ENCODE measurements around the gene DIAPH3. TPM values are rescaled to one million over a fixed set of nuclear protein-coding genes. Genes with fewer than 3 reads are reported as not detected.

The DIAPH3 gene
- total RNA-seq, 2 experiments from 2014 or later: 24.9 to 34.7 TPM

DNA sequence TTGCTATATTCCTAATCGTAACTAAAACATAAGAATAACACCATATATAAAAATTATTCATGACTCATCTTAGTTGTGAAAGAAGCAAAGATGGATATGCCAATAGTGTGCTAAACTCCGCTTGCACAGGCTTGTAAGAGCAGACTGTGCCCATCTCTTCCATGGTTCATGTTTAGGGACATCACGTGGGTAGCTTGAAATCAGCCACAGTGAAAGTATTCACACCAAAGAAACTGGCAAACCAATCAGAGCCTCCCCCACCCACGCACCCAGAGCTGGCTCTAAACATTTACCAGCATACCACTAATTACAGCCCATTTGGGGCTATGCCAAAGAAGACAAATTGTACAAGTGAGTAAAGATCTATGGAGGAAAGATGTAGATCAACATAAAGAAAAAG lies 147.5 kb downstream of the DIAPH3 start:
- Mint-ChIP-seq H3K9me3 (ENCODE audit: low read depth) (no peaks in the 10 kb centered on the region), H3K4me3 (no peak overlapping the region), H3K27ac (no peak overlapping the region), H3K4me1 (peaks cover 19% of the 10 kb centered on the region), H3K36me3 (peaks cover 4% of the 10 kb centered on the region), H3K27me3 (no peaks in the 10 kb centered on the region)
- DNase-seq (no peak), ATAC-seq (no peak)
- CTCF ChIA-PET: no interaction called here

- Mint-ChIP-seq H3K4me1 (no peaks in the 10 kb centered on the region), H3K36me3 (peaks cover 5% of the 10 kb centered on the region), H3K27me3 (no peaks in the 10 kb centered on the region), H3K27ac (no peak overlapping the region), H3K4me3 (no peak overlapping the region), H3K9me3 (ENCODE audit: low read depth) (no peaks in the 10 kb centered on the region)
- no peak for DNase-seq
- no peak for ATAC-seq
- CTCF ChIA-PET: no interaction called here
Observed at GRCh38 chr13:60013166-60013565, 150.6 kb downstream of the DIAPH3 start.

- DNase-seq: no peak
- CTCF ChIA-PET: no interaction called here
- Mint-ChIP-seq H3K4me3 (no peak overlapping the region), H3K27me3 (no peaks in the 10 kb centered on the region), H3K36me3 (peaks cover 5% of the 10 kb centered on the region), H3K4me1 (no peaks in the 10 kb centered on the region), H3K27ac (no peak overlapping the region), H3K9me3 (ENCODE audit: low read depth) (no peaks in the 10 kb centered on the region)
- ATAC-seq: no peak
Observed at GRCh38 chr13:60012488-60012887, 151.2 kb downstream of the DIAPH3 start.

DNA sequence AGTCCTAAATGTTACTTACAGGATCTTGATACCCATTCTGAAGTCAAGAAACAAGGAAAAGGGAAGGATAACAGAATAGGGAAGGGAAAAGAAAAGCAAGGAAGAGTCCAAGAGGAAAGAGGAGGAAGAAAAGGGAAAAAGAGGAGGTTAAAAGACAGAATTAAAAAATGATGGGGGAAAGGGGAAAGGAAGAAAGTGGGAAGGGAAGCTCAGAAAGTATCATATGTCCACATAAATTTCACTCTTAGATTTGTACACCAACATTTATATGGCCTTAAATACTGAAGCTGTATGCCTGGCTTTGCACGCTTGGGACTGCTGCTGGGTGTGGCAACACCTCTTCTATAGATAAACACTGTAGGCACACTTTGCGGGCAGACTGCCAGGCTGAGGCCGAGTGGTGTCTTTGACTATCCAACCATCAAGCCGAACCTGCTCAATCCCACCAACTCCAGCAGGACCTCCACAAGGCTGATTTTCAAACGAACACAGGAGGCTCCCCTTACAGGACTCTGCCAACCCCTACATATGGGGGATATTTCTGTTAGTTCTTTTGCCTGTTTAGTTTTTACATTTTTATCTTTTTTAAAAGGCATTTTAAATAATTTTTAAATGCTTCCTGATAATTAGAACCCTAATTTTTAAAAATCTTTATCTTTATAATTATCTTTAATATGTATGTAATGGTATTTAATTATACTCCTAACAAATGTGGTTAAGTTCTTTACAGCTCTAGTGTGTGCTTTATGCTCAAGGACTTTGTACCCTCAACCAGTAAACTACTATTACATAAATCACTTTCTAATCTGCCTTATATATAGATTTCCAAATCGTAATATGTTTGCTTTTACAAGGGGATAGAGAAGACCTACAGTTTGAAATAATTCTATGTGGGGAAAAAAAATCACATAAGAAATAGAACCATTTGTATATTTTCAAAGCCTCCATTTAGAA lies 154.2 kb downstream of the DIAPH3 start:
- no peak for ATAC-seq
- peaks cover 5% of the 10 kb centered on the region for H3K36me3 Mint-ChIP-seq
- no peaks in the 10 kb centered on the region for H3K27me3 Mint-ChIP-seq
- no peaks in the 10 kb centered on the region for H3K4me1 Mint-ChIP-seq
- no peak for DNase-seq
- no peaks in the 10 kb centered on the region for H3K9me3 Mint-ChIP-seq (ENCODE audit: low read depth)
- H3K27ac Mint-ChIP-seq: no peak overlapping the region
- H3K4me3 Mint-ChIP-seq: no peak overlapping the region
- CTCF ChIA-PET: interaction anchor here (1.1 kb wide), 1 partner anchor 17 kb away, joined by 3 read pairs; no protein-coding TSS in a partner anchor

DNA sequence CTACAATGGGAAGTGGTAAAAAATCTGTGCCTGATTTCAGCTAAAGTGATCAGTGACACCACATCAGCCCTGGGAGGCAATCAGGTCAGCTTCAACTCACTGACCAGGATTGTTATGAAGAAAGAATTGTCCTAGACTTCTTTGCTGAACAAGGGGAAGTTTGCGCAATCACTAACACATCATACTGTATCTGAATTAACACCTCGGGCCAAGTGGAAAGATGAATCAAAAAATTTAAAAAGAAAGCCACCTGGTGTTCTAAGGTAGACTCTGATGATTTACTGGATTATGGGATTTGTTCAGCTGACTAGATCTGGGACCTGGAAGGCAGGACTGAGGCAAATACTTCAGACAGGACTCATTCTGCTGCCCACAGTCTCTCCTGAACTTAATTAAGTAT lies 161.8 kb downstream of the DIAPH3 start:
- CTCF ChIA-PET: no interaction called here
- ATAC-seq: no peak
- peaks cover 15% of the 10 kb centered on the region for H3K36me3 Mint-ChIP-seq

GRCh38 chr13:60000976-60001375 lies 162.8 kb downstream of the DIAPH3 start:
- H3K27me3 Mint-ChIP-seq: no peaks in the 10 kb centered on the region
- ATAC-seq (no peak), DNase-seq (no peak)
- no peaks in the 10 kb centered on the region for H3K4me1 Mint-ChIP-seq
- no peak overlapping the region for H3K4me3 Mint-ChIP-seq
- H3K36me3 Mint-ChIP-seq: peaks cover 13% of the 10 kb centered on the region
- CTCF ChIA-PET: no interaction called here
- no peaks in the 10 kb centered on the region for H3K9me3 Mint-ChIP-seq (ENCODE audit: low read depth)
- H3K27ac Mint-ChIP-seq: no peak overlapping the region

More for the DNA sequence above, 161.8 kb downstream of the DIAPH3 start:
- H3K27ac Mint-ChIP-seq: no peak overlapping the region
- H3K9me3 Mint-ChIP-seq (ENCODE audit: low read depth): no peaks in the 10 kb centered on the region
- no peak for DNase-seq
- no peaks in the 10 kb centered on the region for H3K4me1 Mint-ChIP-seq
- H3K27me3 Mint-ChIP-seq: no peaks in the 10 kb centered on the region
- H3K4me3 Mint-ChIP-seq: no peak overlapping the region

DNA sequence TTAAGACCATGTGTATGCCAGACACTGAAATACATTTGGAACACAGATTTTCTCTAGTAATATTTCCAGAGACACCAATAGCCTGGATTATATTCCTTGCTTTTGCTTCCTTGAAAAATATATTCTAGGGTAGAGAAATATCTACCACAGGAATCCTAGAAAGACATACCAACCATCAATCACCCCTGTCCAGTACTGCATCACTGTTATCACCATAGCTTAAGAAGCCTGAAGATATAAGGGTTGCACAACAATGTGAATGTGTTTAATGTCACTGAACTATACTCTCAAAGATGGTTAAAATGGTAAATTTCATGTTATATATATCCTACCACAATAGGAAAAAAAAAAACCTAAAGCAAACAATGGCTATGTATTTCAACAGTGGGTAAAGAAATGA lies 163.6 kb downstream of the DIAPH3 start:
- ATAC-seq (no peak), DNase-seq (no peak)
- no peak overlapping the region for H3K27ac Mint-ChIP-seq
- H3K4me3 Mint-ChIP-seq: no peak overlapping the region
- no peaks in the 10 kb centered on the region for H3K9me3 Mint-ChIP-seq (ENCODE audit: low read depth)
- no peaks in the 10 kb centered on the region for H3K4me1 Mint-ChIP-seq
- no peaks in the 10 kb centered on the region for H3K27me3 Mint-ChIP-seq
- CTCF ChIA-PET: no interaction called here
- H3K36me3 Mint-ChIP-seq: peaks cover 13% of the 10 kb centered on the region

DNA sequence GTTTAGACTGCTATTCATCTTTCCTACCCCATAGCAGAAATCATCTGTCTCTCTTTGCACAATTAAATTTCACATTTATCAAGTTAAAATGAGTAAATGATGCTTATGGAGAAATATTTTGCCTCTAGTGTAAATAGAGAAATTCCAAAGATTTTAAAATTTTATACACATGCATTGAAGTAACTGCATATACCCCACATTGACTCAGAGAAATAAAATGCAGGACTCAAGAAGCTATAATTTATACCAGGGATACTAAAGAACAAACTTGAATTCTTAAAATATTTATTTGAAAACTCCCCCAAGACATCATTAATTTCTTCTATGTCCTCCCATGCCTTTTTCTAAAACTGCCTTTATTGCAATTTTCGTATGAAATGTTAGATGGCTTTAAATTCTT lies 165.8 kb downstream of the DIAPH3 start:
- no peak overlapping the region for H3K4me3 Mint-ChIP-seq
- no peaks in the 10 kb centered on the region for H3K27me3 Mint-ChIP-seq
- no peaks in the 10 kb centered on the region for H3K9me3 Mint-ChIP-seq (ENCODE audit: low read depth)
- no peak for ATAC-seq
- no peak for DNase-seq
- no peak overlapping the region for H3K27ac Mint-ChIP-seq
- H3K4me1 Mint-ChIP-seq: no peaks in the 10 kb centered on the region
- CTCF ChIA-PET: no interaction called here
- H3K36me3 Mint-ChIP-seq: peaks cover 16% of the 10 kb centered on the region

GRCh38 chr13:59996461-59996980 lies 167.2 kb downstream of the DIAPH3 start:
- ATAC-seq: no peak
- Mint-ChIP-seq H3K4me3 (no peak overlapping the region), H3K9me3 (ENCODE audit: low read depth) (no peaks in the 10 kb centered on the region), H3K27ac (no peak overlapping the region), H3K4me1 (no peaks in the 10 kb centered on the region), H3K36me3 (peaks cover 13% of the 10 kb centered on the region), H3K27me3 (no peaks in the 10 kb centered on the region)
- CTCF ChIA-PET: no interaction called here
- no peak for DNase-seq

DNA sequence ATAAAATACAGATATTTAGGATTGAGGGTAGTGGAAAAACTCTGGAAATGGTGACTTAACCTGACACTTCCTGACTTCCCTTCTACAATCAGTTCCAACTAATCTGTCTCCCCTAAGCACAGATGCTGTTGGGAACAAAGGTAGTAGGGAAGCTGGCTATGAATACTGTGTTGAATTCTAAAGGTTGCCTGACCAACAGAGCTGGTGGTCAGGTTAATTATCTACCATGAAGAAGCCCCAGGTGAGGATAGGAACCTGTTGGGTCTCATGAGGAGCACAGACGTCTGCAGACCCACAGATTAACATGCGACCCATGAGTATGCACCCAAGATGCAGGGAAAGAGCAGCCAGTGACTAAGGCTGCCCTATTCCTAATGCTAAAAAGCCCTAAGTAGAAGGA lies 172.3 kb downstream of the DIAPH3 start:
- peaks cover 26% of the 10 kb centered on the region for H3K36me3 Mint-ChIP-seq
- ATAC-seq (no peak), DNase-seq (no peak)
- H3K4me3 Mint-ChIP-seq: no peak overlapping the region
- peaks cover 2% of the 10 kb centered on the region for H3K9me3 Mint-ChIP-seq (ENCODE audit: low read depth)
- no peaks in the 10 kb centered on the region for H3K27me3 Mint-ChIP-seq
- no peak overlapping the region for H3K27ac Mint-ChIP-seq
- CTCF ChIA-PET: no interaction called here
- H3K4me1 Mint-ChIP-seq: no peaks in the 10 kb centered on the region

DNA sequence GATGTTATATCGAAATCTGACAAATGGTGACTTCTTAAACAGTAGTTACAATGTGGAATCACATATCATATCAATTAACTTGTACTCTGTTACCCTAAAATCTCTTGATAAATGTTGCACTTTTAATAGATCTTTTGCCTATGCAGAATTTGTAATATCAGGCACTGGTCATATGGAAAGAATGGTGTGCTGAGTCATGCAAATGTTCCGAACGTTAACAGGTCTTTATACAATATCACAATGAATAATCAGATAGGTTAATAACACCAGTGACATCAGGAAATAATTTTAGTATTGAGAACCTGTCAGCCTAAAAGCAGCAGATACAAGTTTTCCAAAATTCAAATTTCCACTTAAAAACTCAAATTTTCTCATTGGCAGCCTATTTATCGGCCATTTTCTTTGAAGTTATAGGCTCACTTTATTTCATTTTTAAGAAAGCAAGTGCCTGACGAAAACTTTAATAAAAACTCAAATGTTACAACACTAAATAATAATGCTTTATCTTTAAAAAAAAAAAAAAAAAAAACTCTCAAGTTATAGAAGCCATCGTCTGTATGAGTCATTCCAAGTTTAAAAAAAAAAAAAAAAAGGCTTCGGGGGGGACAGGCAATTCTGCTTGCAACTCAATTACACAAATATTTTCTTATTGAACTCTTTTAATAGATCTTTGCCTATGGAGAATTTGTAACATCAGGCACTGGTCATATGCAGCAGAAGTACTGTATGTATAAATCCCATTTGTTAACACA lies 180.9 kb downstream of the DIAPH3 start:
- no peak for DNase-seq
- H3K36me3 Mint-ChIP-seq: peaks cover 13% of the 10 kb centered on the region
- no peak for ATAC-seq
- CTCF ChIA-PET: no interaction called here
- no peak overlapping the region for H3K4me3 Mint-ChIP-seq
- H3K27ac Mint-ChIP-seq: no peak overlapping the region
- H3K4me1 Mint-ChIP-seq: no peaks in the 10 kb centered on the region
- no peaks in the 10 kb centered on the region for H3K27me3 Mint-ChIP-seq
- peaks cover under 1% of the 10 kb centered on the region for H3K9me3 Mint-ChIP-seq (ENCODE audit: low read depth)

GRCh38 chr13:59979589-59979988 lies 184.1 kb downstream of the DIAPH3 start:
- H3K36me3 Mint-ChIP-seq: peaks cover 13% of the 10 kb centered on the region
- H3K27me3 Mint-ChIP-seq: no peaks in the 10 kb centered on the region
- CTCF ChIA-PET: no interaction called here
- ATAC-seq: no peak
- no peaks in the 10 kb centered on the region for H3K4me1 Mint-ChIP-seq
- no peak for DNase-seq
- H3K27ac Mint-ChIP-seq: no peak overlapping the region
- H3K4me3 Mint-ChIP-seq: no peak overlapping the region
- H3K9me3 Mint-ChIP-seq (ENCODE audit: low read depth): no peaks in the 10 kb centered on the region

DNA sequence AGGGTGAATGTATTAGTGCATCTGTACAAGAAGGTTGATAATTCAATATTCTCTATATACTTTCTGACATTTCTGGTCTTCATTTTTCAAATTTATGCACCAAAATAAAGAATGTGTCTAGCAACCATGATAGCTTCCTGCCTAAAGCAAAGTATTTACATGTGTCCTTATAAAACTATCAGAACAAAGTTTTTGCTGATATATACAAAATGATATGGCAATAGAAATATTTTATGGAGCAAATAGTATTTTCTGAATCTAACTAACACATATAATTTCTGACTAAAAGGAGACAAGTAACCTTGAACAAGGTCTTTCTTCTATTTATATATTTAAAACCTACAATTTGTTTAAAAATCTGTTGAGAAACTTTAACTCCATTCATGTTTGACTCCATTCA lies 184.9 kb downstream of the DIAPH3 start:
- CTCF ChIA-PET: no interaction called here
- H3K4me3 Mint-ChIP-seq: no peak overlapping the region

GRCh38 chr13:59976856-59977255 lies 186.9 kb downstream of the DIAPH3 start:
- no peaks in the 10 kb centered on the region for H3K27me3 Mint-ChIP-seq
- H3K27ac Mint-ChIP-seq: no peak overlapping the region
- H3K4me3 Mint-ChIP-seq: no peak overlapping the region
- ATAC-seq (no peak), DNase-seq (no peak)
- peaks cover 7% of the 10 kb centered on the region for H3K36me3 Mint-ChIP-seq
- H3K4me1 Mint-ChIP-seq: no peaks in the 10 kb centered on the region
- CTCF ChIA-PET: no interaction called here
- no peaks in the 10 kb centered on the region for H3K9me3 Mint-ChIP-seq (ENCODE audit: low read depth)

More for the DNA sequence above, 184.9 kb downstream of the DIAPH3 start:
- peaks cover 11% of the 10 kb centered on the region for H3K36me3 Mint-ChIP-seq
- no peak for ATAC-seq
- H3K27me3 Mint-ChIP-seq: no peaks in the 10 kb centered on the region
- no peak for DNase-seq
- H3K9me3 Mint-ChIP-seq (ENCODE audit: low read depth): no peaks in the 10 kb centered on the region
- no peaks in the 10 kb centered on the region for H3K4me1 Mint-ChIP-seq
- no peak overlapping the region for H3K27ac Mint-ChIP-seq
